Peyer's patch (tissue), 4 donors: ENCODE data around the gene C20orf141.

Experiments used
- POLR2A ChIP-seq, 2 donors: fragments of 450-650 bp; IDR thresholded peaks; one replicate each; pipeline ENCODE4 v1.5.1; 2017; ENCODE audit warnings: antibody characterized with exemption in 2 of 2, mild to moderate bottlenecking in 2 of 2, moderate library complexity in 2 of 2
- TF ChIP-seq, protein P1 (sequence below), 6 experiments: fragments of 450-650 bp in 4 of 6; fragments of 200-600 bp in 2 of 6; sonication (generic) in 1 of 6; IDR thresholded peaks; one replicate each; pipeline ENCODE4 v1.5.1; 2017 to 2019; ENCODE audit warnings: antibody characterized with exemption in 6 of 6, mild to moderate bottlenecking in 3 of 6, moderate library complexity in 1 of 6

DNA sequence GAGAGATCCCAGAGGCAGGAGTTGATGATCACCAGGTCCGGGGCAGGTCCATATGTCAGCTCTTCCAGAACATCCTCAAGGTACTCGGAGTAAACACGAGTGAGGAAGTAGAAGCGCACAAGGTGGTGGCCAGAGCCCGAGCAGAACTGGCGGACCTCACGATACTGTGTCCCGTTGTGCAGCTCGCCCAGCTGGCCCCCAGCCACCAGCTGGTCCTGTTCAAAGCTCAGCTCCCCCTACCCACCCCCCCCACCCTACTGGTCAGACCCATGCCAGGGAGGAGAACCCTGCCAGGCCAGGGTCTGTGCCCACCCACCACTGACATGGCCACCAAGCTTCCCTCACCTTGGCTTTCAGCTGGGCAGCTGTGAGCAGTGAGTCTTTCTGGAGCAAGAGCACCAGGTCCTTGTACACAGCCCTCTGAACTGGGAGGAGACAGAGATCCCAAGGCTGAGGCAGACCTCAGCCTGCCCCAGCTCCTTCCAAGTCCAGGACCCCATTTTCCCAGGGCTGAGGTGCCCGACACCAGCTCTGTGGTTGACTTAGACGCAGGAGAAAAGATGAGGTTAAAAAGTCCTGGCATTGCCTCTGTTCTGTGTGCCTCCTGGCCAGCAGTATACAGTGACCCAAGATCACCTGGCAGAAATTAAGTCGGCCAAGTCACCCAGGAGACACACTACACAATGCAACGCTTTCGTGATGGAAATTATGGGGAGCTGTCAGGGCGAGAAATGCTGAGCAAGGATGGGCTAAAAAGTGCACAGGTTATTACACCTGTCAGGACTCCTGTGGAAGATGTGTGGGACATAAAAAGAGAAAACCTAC lies 24.3 kb downstream of the C20orf141 start:
- TF ChIP-seq, protein P1, sequence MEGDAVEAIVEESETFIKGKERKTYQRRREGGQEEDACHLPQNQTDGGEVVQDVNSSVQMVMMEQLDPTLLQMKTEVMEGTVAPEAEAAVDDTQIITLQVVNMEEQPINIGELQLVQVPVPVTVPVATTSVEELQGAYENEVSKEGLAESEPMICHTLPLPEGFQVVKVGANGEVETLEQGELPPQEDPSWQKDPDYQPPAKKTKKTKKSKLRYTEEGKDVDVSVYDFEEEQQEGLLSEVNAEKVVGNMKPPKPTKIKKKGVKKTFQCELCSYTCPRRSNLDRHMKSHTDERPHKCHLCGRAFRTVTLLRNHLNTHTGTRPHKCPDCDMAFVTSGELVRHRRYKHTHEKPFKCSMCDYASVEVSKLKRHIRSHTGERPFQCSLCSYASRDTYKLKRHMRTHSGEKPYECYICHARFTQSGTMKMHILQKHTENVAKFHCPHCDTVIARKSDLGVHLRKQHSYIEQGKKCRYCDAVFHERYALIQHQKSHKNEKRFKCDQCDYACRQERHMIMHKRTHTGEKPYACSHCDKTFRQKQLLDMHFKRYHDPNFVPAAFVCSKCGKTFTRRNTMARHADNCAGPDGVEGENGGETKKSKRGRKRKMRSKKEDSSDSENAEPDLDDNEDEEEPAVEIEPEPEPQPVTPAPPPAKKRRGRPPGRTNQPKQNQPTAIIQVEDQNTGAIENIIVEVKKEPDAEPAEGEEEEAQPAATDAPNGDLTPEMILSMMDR (IDR thresholded peaks at IDR 0.05), result no peak
- TF ChIP-seq POLR2A (IDR thresholded peaks at IDR 0.05), result no peak
